Immature natural killer cell (primary cell): ENCODE results near the gene DISC1. TPM values are rescaled to one million over a fixed set of nuclear protein-coding genes. Genes with fewer than 3 reads are reported as not detected.
"Not testable (repeated sequence)": the region's sequence is repeated elsewhere in the genome, so short reads cannot be mapped to it uniquely, and the experiment has no call there.

Experiments used
- DNase-seq, 3 donors: peaks; one replicate each; pipeline ENCODE4 v3.0.0; 2022; ENCODE audit warnings: mixed read lengths in 1 of 3
- H3K27ac Mint-ChIP-seq, 6 donors: one replicate each; pipeline ENCODE4 v1.8.0; 2020; ENCODE audit warnings: mixed read lengths in 6 of 6, mild to moderate bottlenecking in 5 of 6, inconsistent platforms in 4 of 6, moderate library complexity in 3 of 6
- H3K27me3 Mint-ChIP-seq, 3 donors: one replicate each; pipeline ENCODE4 v1.8.0; 2020 to 2021; ENCODE audit warnings: low read depth in 3 of 3, mild to moderate bottlenecking in 3 of 3, mixed read lengths in 3 of 3, moderate library complexity in 3 of 3, inconsistent platforms in 1 of 3
- H3K36me3 Mint-ChIP-seq, 3 donors: one replicate each; pipeline ENCODE4 v1.8.0; 2020; ENCODE audit warnings: mixed read lengths in 3 of 3, inconsistent platforms in 2 of 3, mild to moderate bottlenecking in 2 of 3
- H3K4me1 Mint-ChIP-seq, 2 donors: one replicate each; pipeline ENCODE4 v1.8.0; 2020; ENCODE audit warnings: inconsistent platforms in 2 of 2, mild to moderate bottlenecking in 2 of 2, mixed read lengths in 2 of 2, moderate library complexity in 1 of 2
- H3K4me3 Mint-ChIP-seq, 5 donors: one replicate each; pipeline ENCODE4 v1.8.0; 2020; ENCODE audit warnings: mild to moderate bottlenecking in 5 of 5, mixed read lengths in 5 of 5, inconsistent platforms in 3 of 5, moderate library complexity in 3 of 5
- H3K9me3 Mint-ChIP-seq, 6 donors: one replicate each; pipeline ENCODE4 v1.8.0; 2020; ENCODE audit warnings: mild to moderate bottlenecking in 6 of 6, mixed read lengths in 6 of 6, inconsistent platforms in 4 of 6, moderate library complexity in 3 of 6
- polyA plus RNA-seq, 3 donors: library from polyadenylated mRNA; unstranded; fragments of 300-500 nt; fragmentation: Illumina TruSeq; gene quantifications; one replicate each; pipeline ENCODE4 v1.2.3, GENCODE V29; 2021

Gene DISC1
- polyA plus RNA-seq, 3 donors from 2014 or later, result 1.1 to 1.3 TPM; not detected in 1

DNA sequence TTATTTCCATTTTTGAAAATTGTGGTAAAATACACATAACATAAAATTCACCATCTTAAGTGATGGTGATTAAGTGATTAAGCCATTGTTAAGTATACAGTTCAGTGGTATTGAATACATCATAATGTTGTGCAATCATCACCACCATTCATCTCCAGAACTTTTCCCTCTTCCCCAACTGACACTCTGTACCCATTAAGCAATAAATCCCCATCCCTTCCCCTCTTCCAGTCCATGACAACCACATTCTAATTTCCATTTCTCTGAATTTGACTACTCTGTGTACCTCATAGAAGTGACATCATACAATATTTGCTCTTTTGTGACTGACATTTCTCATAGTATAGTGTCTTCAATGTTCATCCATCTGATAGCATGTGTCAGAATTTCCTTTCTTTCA lies 124.8 kb downstream of the DISC1 start:
- Mint-ChIP-seq H3K27me3 (peaks cover 0 to 2% (median 2%) of the 10 kb centered on the region in 3 donors), H3K27ac (no peak overlapping the region), H3K36me3 (peaks cover 21 to 36% (median 28%) of the 10 kb centered on the region in 3 donors), H3K9me3 (peaks cover 2 to 9% (median 5%) of the 10 kb centered on the region in 6 donors), H3K4me3 (no peak overlapping the region), H3K4me1 (no peaks in the 10 kb centered on the region)
- no peak for DNase-seq

DNA sequence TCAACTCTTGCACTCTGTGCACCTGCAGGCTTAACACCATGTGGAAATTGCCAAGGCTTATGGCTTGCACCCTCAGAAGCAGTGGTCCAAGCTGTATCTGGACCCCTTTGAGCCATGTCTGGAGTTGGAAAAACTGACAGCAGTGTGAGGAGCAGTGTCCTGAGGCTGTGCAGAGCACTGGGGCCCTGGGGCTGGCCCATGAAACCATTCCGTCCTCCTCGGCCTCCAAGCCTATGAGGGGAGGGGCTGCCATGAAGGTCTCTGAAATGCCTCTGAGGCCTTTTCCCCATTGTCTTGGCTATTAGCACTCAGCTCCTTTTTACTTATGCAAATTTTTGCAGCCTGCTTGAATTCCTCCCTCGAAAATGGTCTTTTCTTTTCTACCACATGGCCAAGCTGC lies 126.7 kb downstream of the DISC1 start:
- Mint-ChIP-seq H3K4me3 (no peak overlapping the region), H3K4me1 (peaks cover 0 to 4% of the 10 kb centered on the region in 2 donors), H3K27me3 (peaks cover 0 to 2% (median 2%) of the 10 kb centered on the region in 3 donors), H3K27ac (no peak overlapping the region), H3K9me3 (peaks cover 2 to 9% (median 5%) of the 10 kb centered on the region in 6 donors), H3K36me3 (peaks cover 21 to 36% (median 22%) of the 10 kb centered on the region in 3 donors)
- DNase-seq, result no peak

DNA sequence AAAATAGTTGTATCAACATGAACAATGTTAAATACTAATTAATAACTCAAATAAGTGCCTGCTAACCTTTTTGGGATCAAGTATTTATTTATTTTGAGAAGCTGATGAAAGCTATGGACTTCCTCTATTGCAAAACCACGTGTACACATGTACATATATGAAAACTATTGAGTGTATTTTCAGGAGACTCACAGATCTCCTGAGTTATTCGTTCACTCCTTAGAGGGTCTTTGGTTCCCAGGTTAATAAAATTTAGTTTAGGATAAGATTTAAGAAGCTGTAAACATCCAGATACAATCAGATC lies 130.5 kb downstream of the DISC1 start:
- Mint-ChIP-seq H3K27me3 (peaks cover 0 to 2% (median 2%) of the 10 kb centered on the region in 3 donors), H3K36me3 (peaks cover 12 to 25% (median 15%) of the 10 kb centered on the region in 3 donors), H3K27ac (no peak overlapping the region), H3K4me3 (peak overlapping the region; percentile 40 to 63 (median 48)), H3K4me1 (peaks cover 0 to 4% of the 10 kb centered on the region in 2 donors), H3K9me3 (peaks cover 2 to 9% (median 5%) of the 10 kb centered on the region in 6 donors)
- no peak for DNase-seq

DNA sequence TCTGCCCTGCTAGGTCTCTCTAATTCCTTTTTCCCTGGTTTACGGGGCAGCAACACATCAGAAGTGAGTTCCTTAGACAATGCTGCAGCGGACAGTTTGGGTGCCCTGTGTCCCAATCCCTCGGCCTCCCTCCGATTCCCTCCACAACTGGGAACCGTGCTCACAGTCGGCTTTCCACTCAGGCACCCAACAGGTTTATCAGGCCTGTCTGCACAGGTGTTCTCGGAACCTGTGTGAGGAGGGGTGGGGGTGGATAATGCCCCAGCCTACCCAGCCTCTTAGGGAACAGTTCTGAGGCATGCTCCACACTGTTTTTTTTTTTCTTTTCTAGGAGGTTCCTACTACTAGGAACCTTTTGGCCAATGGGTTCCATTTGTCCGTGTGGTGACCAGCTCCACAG lies 131.2 kb downstream of the DISC1 start:
- peaks cover 5 to 19% (median 13%) of the 10 kb centered on the region in 3 donors for H3K36me3 Mint-ChIP-seq
- peaks cover 0 to 4% of the 10 kb centered on the region in 2 donors for H3K4me1 Mint-ChIP-seq
- no peak overlapping the region for H3K27ac Mint-ChIP-seq
- H3K9me3 Mint-ChIP-seq, result peaks cover 0 to 9% (median 4%) of the 10 kb centered on the region in 6 donors
- H3K4me3 Mint-ChIP-seq, result no peak overlapping the region
- no peak for DNase-seq
- peaks cover 0 to 2% (median under 1%) of the 10 kb centered on the region in 3 donors for H3K27me3 Mint-ChIP-seq

DNA sequence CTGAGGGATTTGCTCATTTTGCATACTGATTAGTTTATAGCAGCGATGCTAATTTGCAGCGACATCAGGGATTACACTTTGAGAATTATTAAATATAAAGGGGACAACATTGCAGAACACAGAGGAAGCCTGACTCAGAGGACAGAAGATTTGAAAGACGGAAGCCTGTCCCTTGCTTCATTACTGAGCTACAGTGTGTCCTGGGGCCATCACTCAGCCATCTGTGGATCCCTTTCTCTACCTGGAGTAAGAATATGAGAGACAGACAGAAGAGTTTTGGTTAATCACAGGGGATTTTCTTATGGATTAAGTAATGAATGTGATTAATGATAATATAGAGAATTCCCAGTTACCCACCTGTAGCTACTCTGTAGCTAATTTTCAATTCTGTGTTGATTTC lies 134.7 kb downstream of the DISC1 start:
- DNase-seq, result no peak
- Mint-ChIP-seq H3K4me1 (peaks cover 0 to 4% of the 10 kb centered on the region in 2 donors), H3K9me3 (no peaks in the 10 kb centered on the region), H3K27ac (no peak overlapping the region), H3K27me3 (peaks cover 0 to 2% (median 0%) of the 10 kb centered on the region in 3 donors), H3K36me3 (peaks cover 0 to 7% (median 0%) of the 10 kb centered on the region in 3 donors), H3K4me3 (no peak overlapping the region)

DNA sequence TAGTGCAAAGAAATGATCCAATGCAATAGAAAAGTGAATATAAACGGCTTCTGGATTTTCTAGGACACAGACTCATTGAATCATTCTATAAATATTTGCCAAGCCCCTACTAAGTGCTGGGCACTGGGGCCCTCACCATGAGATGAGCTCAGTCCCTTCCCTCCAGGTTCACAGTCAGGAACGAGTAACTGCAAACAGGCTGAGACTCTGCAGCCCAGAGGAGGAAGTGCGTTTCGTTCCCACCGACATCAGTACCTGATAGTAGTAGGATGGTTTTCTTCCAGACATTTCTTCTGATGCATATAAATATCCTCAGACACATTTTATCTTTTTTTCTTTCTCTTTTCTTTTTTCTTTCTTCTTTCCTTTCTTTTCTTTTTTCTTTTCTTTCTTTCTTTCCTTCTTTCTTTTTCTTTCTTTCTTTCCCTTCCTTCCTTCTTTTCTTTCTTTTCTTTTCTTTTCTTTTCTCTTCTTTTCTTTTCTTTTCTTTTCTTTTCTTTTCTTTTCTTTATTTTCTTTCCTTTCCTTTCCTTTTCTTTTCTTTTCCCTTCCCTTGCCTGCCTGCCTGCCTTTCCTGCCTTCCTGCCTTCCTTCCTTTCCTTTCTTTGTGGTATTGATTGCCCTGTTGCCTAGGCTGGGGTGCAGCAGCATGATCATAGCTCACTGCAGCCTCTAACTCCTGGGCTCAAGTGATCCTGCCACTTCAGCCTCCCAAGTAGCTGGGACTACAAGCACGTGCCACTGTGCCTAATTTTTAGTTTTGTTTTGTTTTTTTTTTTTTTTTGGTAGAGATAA lies 135.4 kb downstream of the DISC1 start:
- Mint-ChIP-seq H3K27ac (no peak overlapping the region), H3K9me3 (no peaks in the 10 kb centered on the region), H3K4me1 (peaks cover 0 to 4% of the 10 kb centered on the region in 2 donors), H3K36me3 (peaks cover 0 to 7% (median 0%) of the 10 kb centered on the region in 3 donors), H3K4me3 (no peak overlapping the region), H3K27me3 (peaks cover 0 to 2% (median 0%) of the 10 kb centered on the region in 3 donors)
- DNase-seq, result no peak

DNA sequence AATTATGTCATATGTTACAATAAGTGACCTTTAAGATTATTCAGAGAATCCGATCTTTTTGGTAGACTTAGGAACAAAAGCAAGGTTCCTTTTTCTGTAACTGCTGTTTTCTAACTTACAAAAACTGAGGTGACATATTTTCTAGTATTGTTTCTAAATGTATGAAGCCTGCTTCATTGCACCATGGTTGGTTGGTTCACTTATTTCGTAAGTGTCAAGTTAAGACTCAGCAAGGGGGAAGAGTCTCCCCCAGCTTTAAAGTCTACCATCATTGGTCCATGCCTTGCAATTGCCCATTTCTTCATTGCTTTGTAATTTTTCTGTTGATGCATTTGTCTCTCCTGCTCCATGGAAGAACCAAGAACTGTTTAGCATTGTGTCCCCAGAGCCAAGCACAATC lies 136.9 kb downstream of the DISC1 start:
- H3K4me1 Mint-ChIP-seq, result no peaks in the 10 kb centered on the region
- H3K27me3 Mint-ChIP-seq, result peaks cover 0 to 2% (median 0%) of the 10 kb centered on the region in 3 donors
- no peak overlapping the region for H3K27ac Mint-ChIP-seq
- H3K36me3 Mint-ChIP-seq, result peaks cover 0 to 8% (median 0%) of the 10 kb centered on the region in 3 donors
- DNase-seq, result no peak
- H3K9me3 Mint-ChIP-seq, result no peaks in the 10 kb centered on the region
- no peak overlapping the region for H3K4me3 Mint-ChIP-seq

DNA sequence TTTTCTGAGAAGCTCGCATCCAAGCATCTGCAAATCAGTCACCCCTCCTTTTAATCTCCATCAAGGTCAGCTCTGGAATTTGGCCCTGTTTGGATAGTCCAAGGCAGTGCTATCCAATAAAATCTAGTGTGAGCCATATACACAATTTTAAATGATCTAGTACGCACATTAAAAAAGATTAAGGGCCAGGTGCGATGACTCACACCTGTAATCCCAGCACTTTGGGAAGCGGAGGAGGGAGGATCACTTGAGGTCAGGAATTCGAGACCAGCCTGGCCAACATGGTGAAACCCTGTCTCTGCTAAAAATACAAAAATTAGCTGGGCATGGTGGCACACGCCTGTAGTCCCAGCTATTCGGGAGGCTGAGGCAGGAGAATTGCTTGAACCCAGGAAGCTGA lies 139.2 kb downstream of the DISC1 start:
- not testable (repeated sequence) for H3K4me1 Mint-ChIP-seq, DNase-seq, H3K27me3 Mint-ChIP-seq, H3K27ac Mint-ChIP-seq, H3K4me3 Mint-ChIP-seq, H3K9me3 Mint-ChIP-seq
- H3K36me3 Mint-ChIP-seq, result peaks cover 0 to 12% (median 0%) of the 10 kb centered on the region in 3 donors

DNA sequence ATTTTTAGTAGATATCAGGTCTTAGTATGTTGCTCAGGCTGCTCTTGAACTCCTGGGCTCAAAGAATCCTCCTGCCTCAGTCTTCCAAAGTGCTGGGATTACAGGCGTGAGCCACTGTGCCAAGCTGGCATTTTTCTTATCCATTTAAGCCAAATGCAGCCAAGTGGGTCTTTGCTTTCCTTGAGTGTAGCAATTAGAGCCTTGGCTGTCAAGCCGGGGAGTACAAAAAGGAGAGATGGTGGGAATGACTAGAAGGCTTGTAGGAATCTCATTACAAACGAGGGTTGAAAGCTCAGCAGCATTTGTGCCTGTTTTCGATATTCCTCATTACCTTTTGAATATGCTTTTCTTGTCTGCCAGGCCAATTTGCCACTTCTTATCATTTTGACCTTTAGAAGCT lies 140.9 kb downstream of the DISC1 start:
- H3K27ac Mint-ChIP-seq, result no peak overlapping the region
- H3K4me3 Mint-ChIP-seq, result no peak overlapping the region
- H3K9me3 Mint-ChIP-seq, result no peaks in the 10 kb centered on the region
- peaks cover 0 to 2% (median 0%) of the 10 kb centered on the region in 3 donors for H3K27me3 Mint-ChIP-seq
- DNase-seq, result no peak
- no peaks in the 10 kb centered on the region for H3K4me1 Mint-ChIP-seq
- peaks cover 0 to 18% (median 4%) of the 10 kb centered on the region in 3 donors for H3K36me3 Mint-ChIP-seq

DNA sequence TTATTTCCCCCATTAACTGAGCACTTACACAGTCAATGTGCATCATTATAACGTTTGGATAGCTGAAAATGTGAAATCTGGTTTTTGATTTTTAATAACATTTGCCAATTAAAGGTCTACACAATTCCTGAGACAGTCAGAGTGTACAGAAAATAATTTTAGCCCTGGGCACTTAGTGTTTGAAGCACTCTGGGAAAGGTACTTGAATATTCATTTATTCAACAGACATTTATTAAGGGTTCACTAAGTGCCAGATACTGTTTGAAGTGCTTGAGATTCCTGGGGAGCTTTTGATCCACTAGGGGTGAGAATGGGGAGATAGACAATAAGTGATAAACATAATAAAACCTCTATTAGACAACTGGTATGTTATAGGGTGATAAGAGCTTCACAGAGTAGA lies 141.8 kb downstream of the DISC1 start:
- H3K36me3 Mint-ChIP-seq, result peaks cover 0 to 21% (median 4%) of the 10 kb centered on the region in 3 donors
- no peak overlapping the region for H3K27ac Mint-ChIP-seq
- no peak for DNase-seq
- no peaks in the 10 kb centered on the region for H3K4me1 Mint-ChIP-seq
- no peak overlapping the region for H3K4me3 Mint-ChIP-seq
- no peaks in the 10 kb centered on the region for H3K27me3 Mint-ChIP-seq
- no peaks in the 10 kb centered on the region for H3K9me3 Mint-ChIP-seq

DNA sequence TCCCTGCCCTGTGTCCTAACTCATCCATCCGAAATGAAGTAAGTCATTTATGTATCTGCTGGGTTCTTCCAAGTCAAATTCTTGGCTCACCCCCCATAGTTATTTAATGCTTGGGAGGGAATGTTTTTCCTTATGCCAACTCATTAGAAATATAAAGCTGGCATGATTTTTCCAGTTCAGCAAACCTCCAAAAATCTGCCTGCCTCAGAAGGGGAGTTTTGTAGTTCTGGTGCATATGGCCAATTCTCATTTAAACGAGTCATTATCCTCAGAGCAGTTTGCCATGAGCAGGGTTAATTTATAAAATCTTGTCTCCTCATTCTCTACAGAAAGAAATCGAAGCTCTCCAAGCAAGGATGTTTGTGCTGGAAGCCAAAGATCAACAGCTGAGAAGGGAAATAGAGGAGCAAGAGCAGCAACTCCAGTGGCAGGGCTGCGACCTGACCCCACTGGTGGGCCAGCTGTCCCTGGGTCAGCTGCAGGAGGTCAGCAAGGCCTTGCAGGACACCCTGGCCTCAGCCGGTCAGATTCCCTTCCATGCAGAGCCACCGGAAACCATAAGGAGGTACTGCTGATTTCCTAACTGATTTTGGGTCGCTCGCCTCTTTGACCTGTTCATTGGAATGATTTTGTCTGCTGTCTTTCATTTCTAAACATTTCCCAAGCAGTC lies 144.1 kb downstream of the DISC1 start:
- Mint-ChIP-seq H3K36me3 (peaks cover 4 to 14% (median 8%) of the 10 kb centered on the region in 3 donors), H3K27ac (no peak overlapping the region), H3K4me1 (no peaks in the 10 kb centered on the region), H3K27me3 (no peaks in the 10 kb centered on the region), H3K9me3 (no peaks in the 10 kb centered on the region), H3K4me3 (no peak overlapping the region)
- DNase-seq, result no peak

DNA sequence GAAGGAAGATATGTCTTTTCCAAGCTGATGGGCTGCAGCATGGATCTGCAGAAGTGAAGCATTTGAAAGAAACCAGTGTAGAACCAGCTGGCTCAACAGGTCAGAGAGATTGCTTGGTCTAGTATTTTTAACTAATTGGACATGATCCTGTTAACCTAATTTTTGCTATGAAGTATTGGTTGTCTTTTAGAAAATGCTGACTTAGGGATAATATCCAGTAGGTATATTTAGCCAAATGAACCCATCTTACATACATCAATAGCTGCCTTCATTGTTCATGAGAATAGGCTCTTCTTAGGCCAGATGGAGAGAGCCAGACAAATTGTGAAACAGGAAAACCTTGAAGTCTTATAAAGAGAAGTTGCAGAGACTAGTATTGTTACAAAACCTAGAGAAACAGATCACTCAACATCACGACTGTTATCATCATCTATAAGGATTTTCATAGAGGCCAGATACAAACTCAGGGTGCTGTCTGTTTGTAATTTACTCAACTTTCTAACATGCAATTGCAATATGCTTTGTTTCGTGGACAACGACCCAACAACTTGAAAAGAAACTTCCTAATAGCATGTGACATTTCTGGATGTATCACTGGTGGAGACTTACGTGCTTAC lies 148.2 kb downstream of the DISC1 start:
- Mint-ChIP-seq H3K36me3 (peaks cover 4 to 9% (median 8%) of the 10 kb centered on the region in 3 donors), H3K9me3 (no peaks in the 10 kb centered on the region), H3K4me1 (no peaks in the 10 kb centered on the region), H3K27me3 (peaks cover 2% of the 10 kb centered on the region in 3 donors), H3K4me3 (no peak overlapping the region), H3K27ac (no peak overlapping the region)
- no peak for DNase-seq

DNA sequence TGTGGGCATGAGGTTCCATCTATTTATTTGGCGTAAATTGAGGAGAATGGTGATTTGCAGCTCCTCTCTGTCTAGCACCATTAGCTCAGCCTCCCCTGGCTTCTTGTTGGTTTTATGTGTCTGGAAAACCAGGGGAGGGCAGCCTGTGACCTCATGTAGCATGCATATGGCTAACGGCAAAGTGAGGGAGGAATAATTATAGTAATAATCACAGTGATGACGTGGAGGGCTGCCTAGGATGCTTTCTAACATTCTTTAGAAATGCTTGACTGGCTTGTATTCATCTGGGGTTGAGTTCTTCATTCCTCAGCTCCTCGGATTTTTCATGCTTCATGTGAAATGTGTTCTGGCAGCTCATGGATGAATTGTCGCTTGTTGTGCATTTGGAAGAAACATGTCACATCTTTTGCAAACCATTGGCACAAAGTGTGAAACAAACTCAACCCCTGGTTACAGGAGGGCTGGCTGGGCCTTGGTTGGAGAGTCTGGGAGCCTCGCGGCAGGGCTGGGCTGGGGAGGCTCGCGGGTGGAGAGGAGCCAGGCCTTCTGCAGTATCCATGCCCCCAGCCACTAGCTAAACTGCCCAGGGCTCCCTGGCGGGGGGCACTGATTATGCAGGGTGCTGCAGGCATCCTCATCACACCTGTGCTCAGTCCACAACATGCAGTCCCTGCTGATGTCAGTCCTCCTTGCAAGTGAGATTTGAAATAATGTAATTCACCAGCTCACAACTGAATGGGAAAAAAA lies 149.6 kb downstream of the DISC1 start:
- DNase-seq, result no peak
- Mint-ChIP-seq H3K9me3 (no peaks in the 10 kb centered on the region), H3K27me3 (peaks cover 2% of the 10 kb centered on the region in 3 donors), H3K4me3 (no peak overlapping the region), H3K4me1 (no peaks in the 10 kb centered on the region), H3K36me3 (peaks cover 1 to 8% (median 7%) of the 10 kb centered on the region in 3 donors), H3K27ac (no peak overlapping the region)
